ENCODE results near the gene HAS3. TPM values are rescaled to one million over a fixed set of nuclear protein-coding genes. Genes with fewer than 3 reads are reported as not detected.

HAS3 gene
- total RNA-seq, 1 experiment from 2014 or later, result 8.3 TPM

- Mint-ChIP-seq H3K36me3 (ENCODE audit: insufficient read depth, unreplicated experiment) (peaks cover 28% of the 10 kb centered on the region), H3K4me1 (ENCODE audit: low read depth, unreplicated experiment) (no peaks in the 10 kb centered on the region), H3K9me3 (ENCODE audit: unreplicated experiment) (no peaks in the 10 kb centered on the region), H3K27ac (ENCODE audit: unreplicated experiment) (no peak overlapping the region), H3K4me3 (ENCODE audit: unreplicated experiment) (no peak overlapping the region), H3K27me3 (ENCODE audit: insufficient read depth, unreplicated experiment) (no peaks in the 10 kb centered on the region)
- Histone ChIP-seq H3K27me3 (replicated peaks; ENCODE audit: control insufficient read depth, insufficient read depth, low read length) (no peaks in the 10 kb centered on the region), H3K4me3 (ENCODE audit: low read depth, low read length) (no peak overlapping the region), H3K9me3 (no peaks in the 10 kb centered on the region), H3K4me1 (no peaks in the 10 kb centered on the region), H3K36me3 (ENCODE audit: control insufficient read depth, insufficient read depth, low read length) (peaks cover 14% of the 10 kb centered on the region)
- intact Hi-C loops (cut with micrococcal nuclease; ENCODE audit: unreplicated experiment), result no loop called here
- BruUV-seq (replicated peaks), result no TSS peak
- DNase-seq, result no peak
- ChIA-PET POLR2A (no interaction called here), CTCF (interaction anchor here (0.6 to 2.0 kb wide), 2 partner anchors 9 to 375 kb away, joined by 5 to 15 read pairs; partner anchors contain the start of gene HAS3)
- no peak for TF ChIP-seq CTCF (IDR thresholded peaks at IDR 0.05; ENCODE audit: insufficient read depth in 1 of 2, low read depth in 1 of 2, low read length in 1 of 2, severe bottlenecking in 1 of 2, unreplicated experiment in 1 of 2)
Observed at GRCh38 chr16:69114976-69115355, 9.5 kb downstream of the HAS3 start.

- BruUV-seq (replicated peaks), result no TSS peak
- H3K36me3 Mint-ChIP-seq (ENCODE audit: insufficient read depth, unreplicated experiment), result peaks cover 32% of the 10 kb centered on the region
Observed at GRCh38 chr16:69115361-69115760, 9.9 kb downstream of the HAS3 start.

GRCh38 chr16:69115837-69116236 is 10.4 kb downstream of the HAS3 start:
- intact Hi-C loops (cut with micrococcal nuclease; ENCODE audit: unreplicated experiment), result no loop called here
- no peak overlapping the region for H3K27ac Mint-ChIP-seq (ENCODE audit: unreplicated experiment)
- Histone ChIP-seq H3K36me3 (ENCODE audit: control insufficient read depth, insufficient read depth, low read length) (peaks cover 17% of the 10 kb centered on the region), H3K4me1 (no peaks in the 10 kb centered on the region), H3K4me3 (ENCODE audit: low read depth, low read length) (no peak overlapping the region), H3K27me3 (replicated peaks; ENCODE audit: control insufficient read depth, insufficient read depth, low read length) (no peaks in the 10 kb centered on the region), H3K9me3 (no peaks in the 10 kb centered on the region)
- peaks cover 36% of the 10 kb centered on the region for H3K36me3 Mint-ChIP-seq (ENCODE audit: insufficient read depth, unreplicated experiment)
- no peak for DNase-seq
- no peak for TF ChIP-seq CTCF (IDR thresholded peaks at IDR 0.05; ENCODE audit: insufficient read depth in 1 of 2, low read depth in 1 of 2, low read length in 1 of 2, severe bottlenecking in 1 of 2, unreplicated experiment in 1 of 2)
- ChIA-PET CTCF (interaction anchor here (1.0 to 2.0 kb wide), 2 partner anchors 10 to 132 kb away, joined by 4 to 5 read pairs; partner anchors contain the start of gene HAS3), POLR2A (no interaction called here)
- no peak overlapping the region for H3K4me3 Mint-ChIP-seq (ENCODE audit: unreplicated experiment)
- H3K9me3 Mint-ChIP-seq (ENCODE audit: unreplicated experiment), result no peaks in the 10 kb centered on the region
- BruUV-seq (replicated peaks), result no TSS peak
- no peaks in the 10 kb centered on the region for H3K4me1 Mint-ChIP-seq (ENCODE audit: low read depth, unreplicated experiment)
- no peaks in the 10 kb centered on the region for H3K27me3 Mint-ChIP-seq (ENCODE audit: insufficient read depth, unreplicated experiment)

More at GRCh38 chr16:69115361-69115760, 9.9 kb downstream of the HAS3 start:
- no peak for DNase-seq
- intact Hi-C loops (cut with micrococcal nuclease; ENCODE audit: unreplicated experiment), result no loop called here
- Histone ChIP-seq H3K27me3 (replicated peaks; ENCODE audit: control insufficient read depth, insufficient read depth, low read length) (no peaks in the 10 kb centered on the region), H3K9me3 (no peaks in the 10 kb centered on the region), H3K4me3 (ENCODE audit: low read depth, low read length) (no peak overlapping the region), H3K36me3 (ENCODE audit: control insufficient read depth, insufficient read depth, low read length) (peaks cover 14% of the 10 kb centered on the region), H3K4me1 (no peaks in the 10 kb centered on the region)
- ChIA-PET POLR2A (no interaction called here), CTCF (interaction anchor here (0.6 to 2.0 kb wide), 3 partner anchors 10 to 375 kb away, joined by 4 to 15 read pairs (median 5); partner anchors contain the start of gene HAS3)
- Mint-ChIP-seq H3K27ac (ENCODE audit: unreplicated experiment) (no peak overlapping the region), H3K9me3 (ENCODE audit: unreplicated experiment) (no peaks in the 10 kb centered on the region), H3K27me3 (ENCODE audit: insufficient read depth, unreplicated experiment) (no peaks in the 10 kb centered on the region), H3K4me1 (ENCODE audit: low read depth, unreplicated experiment) (no peaks in the 10 kb centered on the region), H3K4me3 (ENCODE audit: unreplicated experiment) (no peak overlapping the region)
- no peak for TF ChIP-seq CTCF (IDR thresholded peaks at IDR 0.05; ENCODE audit: insufficient read depth in 1 of 2, low read depth in 1 of 2, low read length in 1 of 2, severe bottlenecking in 1 of 2, unreplicated experiment in 1 of 2)

Data from Caco-2 (cell line).